ENCODE data around the gene RANBP2. TPM values are rescaled to one million over a fixed set of nuclear protein-coding genes. Genes with fewer than 3 reads are reported as not detected.
"Not testable (repeated sequence)": the region's sequence is repeated elsewhere in the genome, so short reads cannot be mapped to it uniquely, and the experiment has no call there.

RANBP2 gene
- 10 to 100 TPM in 1 of 3 donors, 1 to 10 TPM in 2; 3.0 to 12.2 (median 3.4) TPM for polyA plus RNA-seq

DNA sequence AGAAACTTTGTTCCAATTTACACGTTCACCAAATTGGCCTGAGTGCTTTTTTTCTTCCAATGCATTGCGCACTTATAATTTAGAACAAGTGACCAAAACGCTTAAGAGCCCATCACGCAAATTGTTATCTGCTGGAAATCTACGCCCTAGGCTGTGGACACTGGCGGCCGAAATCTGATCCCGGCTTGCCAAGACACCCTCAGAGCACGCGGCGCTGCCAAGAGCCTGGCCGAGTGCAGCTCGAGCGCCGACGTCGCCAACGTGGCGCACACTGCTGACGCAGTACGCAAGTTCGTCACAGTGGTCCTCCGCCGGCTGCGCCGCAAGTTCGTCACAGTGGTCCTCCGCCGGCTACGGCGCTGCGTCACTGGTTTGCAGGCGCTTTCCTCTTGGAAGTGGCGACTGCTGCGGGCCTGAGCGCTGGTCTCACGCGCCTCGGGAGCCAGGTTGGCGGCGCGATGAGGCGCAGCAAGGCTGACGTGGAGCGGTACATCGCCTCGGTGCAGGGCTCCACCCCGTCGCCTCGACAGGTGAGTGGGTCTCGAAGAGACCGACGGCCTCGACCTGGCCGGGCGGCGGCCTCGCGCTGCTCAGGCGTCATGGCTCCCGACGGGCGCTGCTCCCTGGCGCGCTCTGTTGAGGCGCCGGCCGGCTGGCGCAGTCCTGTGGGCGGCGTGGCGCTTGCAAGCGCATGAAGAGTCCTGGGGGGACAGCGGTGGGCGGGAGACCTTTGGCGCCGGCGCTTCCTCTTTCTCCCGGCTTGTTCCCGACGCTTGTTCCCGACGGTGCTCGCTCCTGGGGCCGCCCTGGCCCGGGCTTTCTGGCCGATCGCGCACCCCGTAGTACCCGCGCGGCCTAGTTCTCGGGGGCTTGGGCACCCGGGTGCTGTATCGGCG lies at the start of gene RANBP2:
Gene RANBP2, plus strand, starts transcription at position 334 of the 896 bp plus-strand sequence. Its CDS starts 125 bp downstream, at position 459.
- peak within 1 kb of the TSS; percentile 97 to 99 (median 98) for H3K27ac Mint-ChIP-seq
- peak; percentile 94 to 95 (median 95) for DNase-seq
- peak within 1 kb of the TSS; percentile 93 to 97 (median 95) for H3K4me3 Mint-ChIP-seq
- peaks cover 28 to 30% of the 10 kb centered on the region in 2 donors for H3K4me1 Mint-ChIP-seq
- no peaks in the 10 kb centered on the region for H3K9me3 Mint-ChIP-seq
- H3K27me3 Mint-ChIP-seq (ENCODE audit: low read depth in 3 of 3) = peaks cover 8 to 15% (median 13%) of the 10 kb centered on the region in 3 donors
- no peaks in the 10 kb centered on the region for H3K36me3 Mint-ChIP-seq

GRCh38 chr2:108670282-108670681 lies 49.0 kb upstream of the RANBP2 start:
- H3K36me3 Mint-ChIP-seq; H3K27ac Mint-ChIP-seq; H3K4me1 Mint-ChIP-seq; DNase-seq; H3K4me3 Mint-ChIP-seq; H3K27me3 Mint-ChIP-seq (ENCODE audit: low read depth in 3 of 3); H3K9me3 Mint-ChIP-seq: not testable (repeated sequence)

GRCh38 chr2:108672200-108672805 lies 47.0 kb upstream of the RANBP2 start:
- not testable (repeated sequence) for H3K36me3 Mint-ChIP-seq; H3K27ac Mint-ChIP-seq; H3K4me1 Mint-ChIP-seq; H3K4me3 Mint-ChIP-seq; H3K9me3 Mint-ChIP-seq; DNase-seq; H3K27me3 Mint-ChIP-seq (ENCODE audit: low read depth in 3 of 3)

- H3K27me3 Mint-ChIP-seq (ENCODE audit: low read depth in 3 of 3); DNase-seq; H3K4me1 Mint-ChIP-seq; H3K27ac Mint-ChIP-seq; H3K4me3 Mint-ChIP-seq; H3K9me3 Mint-ChIP-seq: not testable (repeated sequence)
- peaks cover 0 to 12% (median 5%) of the 10 kb centered on the region in 3 donors for H3K36me3 Mint-ChIP-seq
Measured at GRCh38 chr2:108676522-108676921, 42.8 kb upstream of the RANBP2 start.

GRCh38 chr2:108677239-108677744 lies 42.0 kb upstream of the RANBP2 start:
- H3K9me3 Mint-ChIP-seq; H3K27me3 Mint-ChIP-seq (ENCODE audit: low read depth in 3 of 3); H3K4me3 Mint-ChIP-seq; H3K4me1 Mint-ChIP-seq; DNase-seq: not testable (repeated sequence)
- Mint-ChIP-seq H3K36me3 (peaks cover 0 to 12% (median 5%) of the 10 kb centered on the region in 3 donors), H3K27ac (peak overlapping the region in 1 of 6 donors; percentile 58)

GRCh38 chr2:108678198-108678651 lies 41.1 kb upstream of the RANBP2 start:
- H3K4me3 Mint-ChIP-seq = not testable (repeated sequence)

GRCh38 chr2:108680805-108681204 lies 38.5 kb upstream of the RANBP2 start:
- not testable (repeated sequence) for H3K4me1 Mint-ChIP-seq

More at GRCh38 chr2:108678198-108678651, 41.1 kb upstream of the RANBP2 start:
- DNase-seq; H3K27ac Mint-ChIP-seq; H3K4me1 Mint-ChIP-seq; H3K27me3 Mint-ChIP-seq (ENCODE audit: low read depth in 3 of 3); H3K9me3 Mint-ChIP-seq: not testable (repeated sequence)
- peaks cover 0 to 12% (median 5%) of the 10 kb centered on the region in 3 donors for H3K36me3 Mint-ChIP-seq

GRCh38 chr2:108688818-108689756 lies 30.2 kb upstream of the RANBP2 start:
- H3K27ac Mint-ChIP-seq; H3K36me3 Mint-ChIP-seq; H3K9me3 Mint-ChIP-seq; H3K27me3 Mint-ChIP-seq (ENCODE audit: low read depth in 3 of 3); H3K4me3 Mint-ChIP-seq; DNase-seq; H3K4me1 Mint-ChIP-seq: not testable (repeated sequence)

More at GRCh38 chr2:108680805-108681204, 38.5 kb upstream of the RANBP2 start:
- not testable (repeated sequence) for DNase-seq; H3K27me3 Mint-ChIP-seq (ENCODE audit: low read depth in 3 of 3); H3K4me3 Mint-ChIP-seq; H3K9me3 Mint-ChIP-seq; H3K27ac Mint-ChIP-seq
- H3K36me3 Mint-ChIP-seq = peaks cover 3 to 16% (median 11%) of the 10 kb centered on the region in 3 donors

DNA sequence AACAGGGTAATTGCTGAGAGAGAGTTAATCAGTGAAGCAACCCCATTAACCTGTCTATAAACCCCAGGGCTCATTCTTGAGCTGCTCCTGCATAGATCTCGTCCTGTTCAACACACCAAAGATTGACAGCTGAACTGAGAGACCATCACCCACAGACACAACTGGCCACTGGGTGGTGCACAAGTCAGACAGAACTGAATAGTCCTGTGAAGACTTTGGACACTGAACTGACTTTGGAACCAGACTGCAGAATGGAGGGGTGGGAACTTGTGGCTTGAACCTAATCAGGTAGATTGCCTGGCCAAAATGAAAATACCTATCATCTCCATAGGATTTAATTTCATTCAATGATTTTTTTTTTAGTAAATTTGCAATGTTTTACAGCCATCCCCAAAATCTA lies 29.3 kb upstream of the RANBP2 start:
- H3K27ac Mint-ChIP-seq; DNase-seq; H3K27me3 Mint-ChIP-seq (ENCODE audit: low read depth in 3 of 3); H3K9me3 Mint-ChIP-seq; H3K4me3 Mint-ChIP-seq; H3K4me1 Mint-ChIP-seq; H3K36me3 Mint-ChIP-seq: not testable (repeated sequence)

GRCh38 chr2:108691447-108691846 lies 27.8 kb upstream of the RANBP2 start:
- Mint-ChIP-seq H3K4me1 (no peaks in the 10 kb centered on the region), H3K27me3 (ENCODE audit: low read depth in 3 of 3) (peaks cover 0 to 1% (median 0%) of the 10 kb centered on the region in 3 donors), H3K27ac (no peak overlapping the region), H3K4me3 (no peak overlapping the region), H3K9me3 (no peaks in the 10 kb centered on the region), H3K36me3 (peaks cover 0 to 6% (median 0%) of the 10 kb centered on the region in 3 donors)
- no peak for DNase-seq

DNA sequence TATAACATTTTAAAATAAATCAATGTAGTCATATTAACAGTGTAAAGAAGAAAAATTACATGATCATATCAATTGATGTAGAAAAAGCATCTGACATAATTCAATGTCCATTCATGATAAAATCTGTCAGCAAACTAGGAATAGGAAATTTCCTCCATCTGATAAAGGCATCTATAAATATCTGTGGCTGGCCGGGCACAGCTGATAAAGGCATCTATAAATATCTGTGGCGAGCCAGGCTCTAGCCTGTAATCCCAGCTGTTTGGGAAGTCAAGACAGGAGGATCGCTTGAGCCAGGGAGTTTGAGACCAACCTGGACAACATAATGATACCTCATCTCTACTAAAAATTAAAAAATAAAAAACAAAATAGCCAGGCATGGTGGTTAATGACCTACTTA lies 18.1 kb upstream of the RANBP2 start:
- Mint-ChIP-seq H3K4me1 (no peaks in the 10 kb centered on the region), H3K9me3 (peaks cover 0 to 1% (median 0%) of the 10 kb centered on the region in 6 donors), H3K36me3 (peaks cover 0 to 3% (median 0%) of the 10 kb centered on the region in 3 donors), H3K27me3 (ENCODE audit: low read depth in 3 of 3) (peaks cover 0 to 2% (median 1%) of the 10 kb centered on the region in 3 donors), H3K27ac (no peak overlapping the region), H3K4me3 (no peak overlapping the region)
- no peak for DNase-seq

DNA sequence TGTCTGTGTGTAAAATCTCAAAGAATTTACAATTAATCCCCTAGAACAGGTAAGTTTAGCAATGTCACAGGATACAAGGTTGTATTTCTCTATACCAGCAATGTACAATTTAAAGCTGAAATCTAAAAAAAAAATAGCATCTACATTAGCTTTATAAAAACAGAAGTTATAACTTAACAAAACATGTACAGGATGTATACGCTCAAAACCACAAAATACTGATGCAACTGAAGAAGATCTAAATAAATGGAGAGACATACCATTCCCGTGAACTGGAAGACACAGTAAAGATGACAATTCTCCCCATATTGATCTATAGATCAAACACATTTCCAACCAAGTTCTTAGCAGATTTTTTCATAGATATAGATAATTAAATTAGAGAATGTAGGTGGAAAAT lies 17.5 kb upstream of the RANBP2 start:
- H3K27me3 Mint-ChIP-seq (ENCODE audit: low read depth in 3 of 3) = peaks cover 0 to 2% (median 1%) of the 10 kb centered on the region in 3 donors
- H3K4me3 Mint-ChIP-seq = no peak overlapping the region
- peaks cover 0 to 5% (median 0%) of the 10 kb centered on the region in 6 donors for H3K9me3 Mint-ChIP-seq
- DNase-seq = no peak
- H3K27ac Mint-ChIP-seq = no peak overlapping the region
- no peaks in the 10 kb centered on the region for H3K4me1 Mint-ChIP-seq
- no peaks in the 10 kb centered on the region for H3K36me3 Mint-ChIP-seq

- Mint-ChIP-seq H3K9me3 (peaks cover 0 to 12% (median 11%) of the 10 kb centered on the region in 6 donors), H3K36me3 (peaks cover 3 to 6% (median 4%) of the 10 kb centered on the region in 3 donors), H3K4me1 (no peaks in the 10 kb centered on the region), H3K27ac (no peak overlapping the region), H3K4me3 (no peak overlapping the region), H3K27me3 (ENCODE audit: low read depth in 3 of 3) (peaks cover 4 to 9% (median 5%) of the 10 kb centered on the region in 3 donors)
- DNase-seq = no peak
Measured at GRCh38 chr2:108704871-108705270, 14.4 kb upstream of the RANBP2 start.

All from immature natural killer cell (primary cell).